Hepatocyte (in vitro differentiated cells): ENCODE measurements around the gene FOXO1.

ENCODE experiments used
- EZH2 ChIP-seq: fragments of 200-600 bp; sonication (generic); IDR thresholded peaks from 2 replicates; pipeline ENCODE4 v1.6.1; 2016; ENCODE audit warnings: antibody characterized with exemption, mild to moderate bottlenecking, borderline replicate concordance
- TF ChIP-seq, protein P1 (sequence below): fragments of 200-600 bp; sonication (generic); IDR thresholded peaks from 2 replicates; pipeline ENCODE4 v1.5.1; 2016; ENCODE audit warnings: antibody characterized with exemption, mild to moderate bottlenecking; ENCODE audit not compliant: poor library complexity

DNA sequence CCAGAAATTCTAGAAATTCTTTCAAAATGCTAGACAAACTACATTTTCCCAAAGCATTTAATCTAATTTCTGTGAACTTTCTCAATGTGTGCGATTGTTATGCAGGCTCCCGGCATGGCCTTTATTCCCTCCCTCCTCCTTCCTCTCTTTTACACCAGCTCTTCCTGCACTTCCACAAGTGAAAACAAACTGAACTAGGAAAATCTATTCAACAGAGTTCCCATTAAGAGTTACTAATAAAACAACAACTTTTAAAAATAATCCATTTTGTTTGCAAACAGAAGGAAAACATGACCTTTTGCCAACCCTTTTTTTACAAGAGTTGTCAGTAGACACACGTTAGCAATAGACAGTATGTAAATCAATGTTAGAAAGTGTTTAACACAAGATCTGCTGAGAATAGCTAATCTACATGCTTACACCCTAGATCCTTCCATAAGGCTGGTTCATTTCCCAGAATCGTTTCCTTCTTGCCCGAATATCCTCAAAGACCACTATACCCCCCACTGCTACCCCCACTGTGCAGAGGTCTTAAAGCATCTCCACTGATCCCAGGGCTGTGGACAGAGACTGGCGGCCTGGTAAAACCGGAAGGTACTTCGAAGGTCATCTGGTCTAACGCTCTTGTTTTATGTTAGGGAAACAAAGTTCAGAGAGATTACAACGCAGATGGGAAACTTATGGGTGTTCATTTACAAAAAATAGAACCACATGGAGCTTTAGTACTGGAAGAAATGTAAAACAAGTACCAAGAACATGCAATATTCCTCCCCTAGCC, 98.0 kb downstream of the FOXO1 start:
- TF ChIP-seq, protein P1, sequence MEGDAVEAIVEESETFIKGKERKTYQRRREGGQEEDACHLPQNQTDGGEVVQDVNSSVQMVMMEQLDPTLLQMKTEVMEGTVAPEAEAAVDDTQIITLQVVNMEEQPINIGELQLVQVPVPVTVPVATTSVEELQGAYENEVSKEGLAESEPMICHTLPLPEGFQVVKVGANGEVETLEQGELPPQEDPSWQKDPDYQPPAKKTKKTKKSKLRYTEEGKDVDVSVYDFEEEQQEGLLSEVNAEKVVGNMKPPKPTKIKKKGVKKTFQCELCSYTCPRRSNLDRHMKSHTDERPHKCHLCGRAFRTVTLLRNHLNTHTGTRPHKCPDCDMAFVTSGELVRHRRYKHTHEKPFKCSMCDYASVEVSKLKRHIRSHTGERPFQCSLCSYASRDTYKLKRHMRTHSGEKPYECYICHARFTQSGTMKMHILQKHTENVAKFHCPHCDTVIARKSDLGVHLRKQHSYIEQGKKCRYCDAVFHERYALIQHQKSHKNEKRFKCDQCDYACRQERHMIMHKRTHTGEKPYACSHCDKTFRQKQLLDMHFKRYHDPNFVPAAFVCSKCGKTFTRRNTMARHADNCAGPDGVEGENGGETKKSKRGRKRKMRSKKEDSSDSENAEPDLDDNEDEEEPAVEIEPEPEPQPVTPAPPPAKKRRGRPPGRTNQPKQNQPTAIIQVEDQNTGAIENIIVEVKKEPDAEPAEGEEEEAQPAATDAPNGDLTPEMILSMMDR: no peak
- TF ChIP-seq EZH2: no peak
